Karpas-422 (cell line): ENCODE data around the gene APH1B. TPM values are rescaled to one million over a fixed set of nuclear protein-coding genes. Genes with fewer than 3 reads are reported as not detected.
"Not testable (repeated sequence)": the region's sequence is repeated elsewhere in the genome, so short reads cannot be mapped to it uniquely, and the experiment has no call there.

Source experiments
- DNase-seq: peaks from one replicate; pipeline ENCODE4 v3.0.0-alpha.2; 2015
- H2AFZ ChIP-seq: fragments of 200-600 bp; sonication (generic); 2 replicates; pipeline ENCODE4 v1.6.1; 2014; ENCODE audit warnings: antibody characterized with exemption, low read length, mixed read lengths
- H3K27ac ChIP-seq: fragments of 200-600 bp; sonication (generic); 2 replicates; pipeline ENCODE4 v1.5.1; 2014; ENCODE audit warnings: mild to moderate bottlenecking, low read length, moderate library complexity
- H3K27me3 ChIP-seq: fragments of 200-600 bp; sonication (generic); 2 replicates; pipeline ENCODE4 v1.6.1; 2014; ENCODE audit warnings: low read length, mixed read lengths
- H3K36me3 ChIP-seq: fragments of 200-600 bp; sonication (generic); 2 replicates; pipeline ENCODE4 v1.6.1; 2014; ENCODE audit warnings: low read length, mixed read lengths; ENCODE audit not compliant: insufficient read depth
- H3K4me1 ChIP-seq: fragments of 200-600 bp; sonication (generic); 2 replicates; pipeline ENCODE4 v1.6.1; 2014; ENCODE audit warnings: mild to moderate bottlenecking, low read length, mixed read lengths
- H3K4me2 ChIP-seq: fragments of 200-600 bp; sonication (generic); 2 replicates; pipeline ENCODE4 v1.6.1; 2014; ENCODE audit warnings: low read length, low read depth, mild to moderate bottlenecking; ENCODE audit not compliant: poor library complexity, severe bottlenecking
- H3K4me3 ChIP-seq: fragments of 200-600 bp; sonication (generic); 2 replicates; pipeline ENCODE4 v1.5.1; 2014; ENCODE audit warnings: mild to moderate bottlenecking, antibody characterized with exemption, low read length, mixed read lengths
- H3K79me2 ChIP-seq: fragments of 200-600 bp; sonication (generic); 2 replicates; pipeline ENCODE4 v1.6.1; 2014; ENCODE audit warnings: mild to moderate bottlenecking, low read length, mixed read lengths
- H3K9ac ChIP-seq: fragments of 200-600 bp; sonication (generic); 2 replicates; pipeline ENCODE4 v1.6.0; 2014; ENCODE audit warnings: low read length
- H3K9me2 ChIP-seq: fragments of 200-600 bp; sonication (generic), shearing (Covaris generic); replicated peaks from 2 replicates; pipeline ENCODE4 v1.6.0; 2014; ENCODE audit warnings: mild to moderate bottlenecking, low read length, moderate library complexity; ENCODE audit not compliant: insufficient read depth
- H3K9me3 ChIP-seq: fragments of 300-700, 200-600 bp; sonication (generic); 2 replicates; pipeline ENCODE4 v1.6.1; 2014; ENCODE audit warnings: low read length, mixed read lengths
- H4K20me1 ChIP-seq: fragments of 200-600 bp; sonication (generic); 2 replicates; pipeline ENCODE4 v1.6.1; 2014; ENCODE audit warnings: mild to moderate bottlenecking, antibody characterized with exemption, low read length, low read depth; ENCODE audit not compliant: insufficient read depth
- total RNA-seq: library from RNA; depleted of rRNA; stranded (reverse); fragments of >200 nt; shearing (Covaris generic); gene quantifications from 2 replicates; pipeline ENCODE4 v1.2.3, GENCODE V29; 2014; ENCODE audit warnings: low replicate concordance

APH1B gene
- total RNA-seq, 1 experiment from 2014 or later: 34.8 TPM

DNA sequence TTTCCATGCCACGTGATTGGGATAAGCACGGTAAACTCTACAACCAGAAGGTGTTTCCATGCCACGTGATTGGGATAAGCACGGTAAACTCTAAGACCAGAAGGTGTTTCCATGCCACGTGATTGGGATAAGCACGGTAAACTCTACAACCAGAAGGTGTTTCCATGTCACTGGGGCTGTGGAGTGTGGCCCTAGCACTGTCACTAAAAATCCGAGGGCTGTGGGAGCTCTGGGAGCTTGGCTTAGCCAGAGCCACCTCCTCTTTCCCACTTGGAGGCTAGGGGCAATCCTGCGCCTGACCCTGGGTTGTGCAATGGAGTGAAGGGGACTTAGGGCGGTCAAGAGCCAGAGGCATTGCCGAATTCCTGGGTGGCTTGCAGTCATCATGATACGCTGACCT is 43.6 kb downstream of the APH1B start:
- H3K27me3 ChIP-seq, H4K20me1 ChIP-seq, H3K9ac ChIP-seq, H3K4me1 ChIP-seq, H3K4me3 ChIP-seq, H3K36me3 ChIP-seq, DNase-seq, H3K79me2 ChIP-seq, H3K9me2 ChIP-seq, H2AFZ ChIP-seq, H3K4me2 ChIP-seq, H3K9me3 ChIP-seq, H3K27ac ChIP-seq: not testable (repeated sequence)

DNA sequence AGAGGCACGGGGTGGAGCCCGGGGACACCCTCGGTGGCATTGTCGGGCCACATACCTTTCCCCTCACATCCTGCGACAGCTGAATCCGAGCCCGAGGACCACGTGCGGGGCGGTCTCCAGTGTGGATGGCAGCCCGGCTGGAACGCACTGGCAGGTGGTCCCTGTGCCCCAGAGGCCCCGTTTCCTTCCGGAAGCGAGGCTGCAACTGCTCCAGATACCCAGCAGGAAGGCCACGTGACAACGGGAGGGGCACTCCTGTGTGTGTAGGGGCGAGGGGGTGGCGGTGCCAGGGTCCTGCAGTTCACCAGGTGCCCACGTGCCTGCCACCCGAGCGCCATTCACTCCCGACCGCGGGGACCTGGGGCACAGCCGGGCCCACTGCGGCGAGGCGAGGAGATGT is 44.1 kb downstream of the APH1B start:
- Histone ChIP-seq H3K9ac (no peak overlapping the region), H4K20me1 (no peaks in the 10 kb centered on the region), H2AFZ (no peak overlapping the region), H3K27me3 (no peaks in the 10 kb centered on the region), H3K9me2 (no peaks in the 10 kb centered on the region), H3K79me2 (no peaks in the 10 kb centered on the region), H3K27ac (no peak overlapping the region), H3K4me2 (no peak overlapping the region), H3K4me1 (no peaks in the 10 kb centered on the region), H3K4me3 (no peak overlapping the region), H3K9me3 (no peaks in the 10 kb centered on the region), H3K36me3 (no peaks in the 10 kb centered on the region)
- DNase-seq: no peak

DNA sequence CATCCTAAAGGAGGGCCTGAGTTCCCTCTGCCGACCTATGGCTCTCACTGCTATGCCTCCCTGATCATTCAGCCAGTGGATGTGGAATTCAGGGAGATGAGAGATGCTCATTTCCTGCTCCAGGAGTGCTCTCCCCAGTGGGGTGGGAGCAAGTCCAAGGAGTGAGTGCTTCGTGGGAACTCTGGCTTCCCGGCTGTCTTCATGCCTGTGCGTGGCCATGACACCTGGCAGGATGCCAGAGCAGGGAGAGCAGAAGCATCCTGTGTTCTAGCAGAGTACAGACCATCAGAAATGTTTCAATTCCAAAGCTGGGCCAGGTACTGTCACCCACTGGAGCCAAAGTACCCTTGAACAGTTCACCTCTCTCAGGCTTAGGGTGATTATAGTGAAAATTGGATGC is 45.1 kb downstream of the APH1B start:
- H3K9ac ChIP-seq: no peak overlapping the region
- H3K9me3 ChIP-seq: no peaks in the 10 kb centered on the region
- no peaks in the 10 kb centered on the region for H3K36me3 ChIP-seq
- H3K79me2 ChIP-seq: no peaks in the 10 kb centered on the region
- no peaks in the 10 kb centered on the region for H4K20me1 ChIP-seq
- H3K4me2 ChIP-seq: no peak overlapping the region
- H2AFZ ChIP-seq: no peak overlapping the region
- no peaks in the 10 kb centered on the region for H3K27me3 ChIP-seq
- H3K4me1 ChIP-seq: no peaks in the 10 kb centered on the region
- peak; percentile 39 for DNase-seq
- no peaks in the 10 kb centered on the region for H3K9me2 ChIP-seq
- H3K27ac ChIP-seq: no peak overlapping the region
- no peak overlapping the region for H3K4me3 ChIP-seq

DNA sequence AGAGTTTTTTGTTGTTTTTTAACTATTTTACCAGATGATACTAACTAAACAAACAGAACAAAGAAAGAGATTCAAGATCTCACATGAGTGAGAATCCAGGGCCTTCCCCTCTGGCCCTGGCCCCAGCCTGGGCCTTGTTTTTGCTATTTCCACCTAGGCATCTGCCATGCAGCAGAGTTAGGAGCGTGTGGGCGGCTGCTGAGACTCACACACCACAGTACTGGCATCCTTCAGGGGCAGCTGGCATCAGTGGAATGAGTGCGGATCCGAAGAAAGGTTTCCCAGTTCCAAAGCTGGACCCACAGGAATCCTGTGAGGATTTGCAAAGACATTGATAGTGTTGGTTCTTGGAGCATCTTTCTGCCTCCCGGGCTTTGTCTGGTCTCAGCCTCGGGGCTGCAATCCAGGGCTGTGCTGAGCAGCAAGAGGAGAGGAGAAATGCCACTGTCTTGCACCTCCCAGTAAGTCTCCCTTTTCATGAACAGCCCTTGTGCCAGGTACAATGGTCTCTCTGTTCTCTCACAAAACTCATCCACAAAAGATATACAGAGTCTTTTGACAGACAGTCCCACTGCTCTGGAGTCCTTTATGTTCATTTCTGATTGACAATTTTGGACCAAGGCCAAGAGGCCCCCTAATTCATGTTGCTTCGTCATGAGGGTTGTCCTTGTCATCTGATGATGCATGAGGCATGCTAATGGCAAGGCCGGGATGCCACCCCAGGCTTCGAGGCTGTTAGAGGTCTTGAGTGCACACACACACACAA is 46.6 kb downstream of the APH1B start:
- H3K4me3 ChIP-seq: no peak overlapping the region
- H3K9me3 ChIP-seq: no peaks in the 10 kb centered on the region
- DNase-seq: no peak
- H4K20me1 ChIP-seq: no peaks in the 10 kb centered on the region
- no peak overlapping the region for H3K27ac ChIP-seq
- no peaks in the 10 kb centered on the region for H3K27me3 ChIP-seq
- no peaks in the 10 kb centered on the region for H3K9me2 ChIP-seq
- H3K9ac ChIP-seq: no peak overlapping the region
- H3K36me3 ChIP-seq: no peaks in the 10 kb centered on the region
- no peaks in the 10 kb centered on the region for H3K79me2 ChIP-seq
- no peaks in the 10 kb centered on the region for H3K4me1 ChIP-seq
- H2AFZ ChIP-seq: no peak overlapping the region
- no peak overlapping the region for H3K4me2 ChIP-seq

DNA sequence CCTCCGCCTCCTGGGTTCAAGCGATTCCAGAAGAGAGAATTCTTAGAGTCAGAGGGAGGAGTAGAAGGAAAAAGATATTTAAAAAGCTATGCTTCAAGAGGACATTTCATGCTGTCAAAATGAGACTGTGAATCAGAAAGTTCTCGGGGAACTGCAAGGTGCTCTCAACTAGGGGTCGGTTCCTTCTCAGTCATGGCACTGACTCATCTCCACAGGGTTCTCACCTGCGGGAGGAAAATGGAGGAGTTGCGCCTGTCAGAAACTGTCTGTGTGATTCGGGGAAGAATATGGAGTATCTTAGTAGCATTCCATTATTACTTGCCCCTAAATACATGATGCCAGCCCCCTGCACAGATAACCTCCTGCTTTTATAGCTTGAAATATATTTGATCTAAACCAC is 47.4 kb downstream of the APH1B start:
- H3K9me2 ChIP-seq: no peaks in the 10 kb centered on the region
- H3K9ac ChIP-seq: no peak overlapping the region
- DNase-seq: no peak
- no peak overlapping the region for H3K4me2 ChIP-seq
- no peak overlapping the region for H2AFZ ChIP-seq
- H3K4me1 ChIP-seq: no peaks in the 10 kb centered on the region
- no peaks in the 10 kb centered on the region for H4K20me1 ChIP-seq
- H3K36me3 ChIP-seq: no peaks in the 10 kb centered on the region
- H3K79me2 ChIP-seq: no peaks in the 10 kb centered on the region
- H3K4me3 ChIP-seq: no peak overlapping the region
- no peaks in the 10 kb centered on the region for H3K9me3 ChIP-seq
- H3K27me3 ChIP-seq: no peaks in the 10 kb centered on the region
- H3K27ac ChIP-seq: no peak overlapping the region

DNA sequence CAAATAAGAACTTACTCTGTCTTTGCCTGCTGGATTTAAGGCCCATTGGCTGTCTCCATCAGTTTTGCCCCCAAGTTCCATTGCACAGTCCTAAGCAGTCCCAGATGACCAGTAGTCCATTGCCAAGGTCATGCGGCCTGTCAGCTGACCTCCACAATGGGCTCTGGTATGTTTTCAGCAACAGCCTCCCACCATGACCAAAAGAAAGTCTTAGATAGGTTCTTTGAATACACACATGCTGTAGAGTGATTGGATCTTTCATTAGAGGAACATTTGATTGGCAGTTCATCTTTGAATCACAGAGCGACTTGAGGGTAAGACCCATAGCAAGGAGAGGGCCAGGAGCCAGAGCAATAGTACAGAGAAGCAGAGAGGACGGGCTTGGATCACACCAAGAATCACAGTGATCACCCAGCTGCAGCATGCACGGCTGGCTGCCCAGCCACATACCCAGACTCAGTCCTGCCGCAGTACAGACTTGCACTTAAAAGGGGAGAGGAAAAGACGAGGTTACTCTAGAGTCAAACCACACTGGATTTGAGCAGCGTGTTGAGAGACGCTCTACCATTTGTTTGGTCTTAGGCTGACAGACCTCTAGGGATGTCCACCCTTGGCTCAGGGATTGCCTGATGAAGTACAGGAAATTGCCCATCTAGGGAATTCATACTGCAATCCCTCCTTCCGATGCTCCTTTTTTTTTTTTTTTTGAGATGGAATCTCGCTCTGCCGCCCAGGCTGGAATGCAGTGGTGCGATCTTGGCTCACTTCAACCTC is 50.4 kb downstream of the APH1B start:
- no peak overlapping the region for H3K4me3 ChIP-seq
- no peak overlapping the region for H3K4me2 ChIP-seq
- H3K79me2 ChIP-seq: no peaks in the 10 kb centered on the region
- no peak overlapping the region for H3K9ac ChIP-seq
- H3K9me3 ChIP-seq: no peaks in the 10 kb centered on the region
- H3K4me1 ChIP-seq: no peaks in the 10 kb centered on the region
- H3K27ac ChIP-seq: no peak overlapping the region
- H3K36me3 ChIP-seq: no peaks in the 10 kb centered on the region
- H2AFZ ChIP-seq: no peak overlapping the region
- no peaks in the 10 kb centered on the region for H3K9me2 ChIP-seq
- no peaks in the 10 kb centered on the region for H4K20me1 ChIP-seq
- no peak for DNase-seq
- no peaks in the 10 kb centered on the region for H3K27me3 ChIP-seq

DNA sequence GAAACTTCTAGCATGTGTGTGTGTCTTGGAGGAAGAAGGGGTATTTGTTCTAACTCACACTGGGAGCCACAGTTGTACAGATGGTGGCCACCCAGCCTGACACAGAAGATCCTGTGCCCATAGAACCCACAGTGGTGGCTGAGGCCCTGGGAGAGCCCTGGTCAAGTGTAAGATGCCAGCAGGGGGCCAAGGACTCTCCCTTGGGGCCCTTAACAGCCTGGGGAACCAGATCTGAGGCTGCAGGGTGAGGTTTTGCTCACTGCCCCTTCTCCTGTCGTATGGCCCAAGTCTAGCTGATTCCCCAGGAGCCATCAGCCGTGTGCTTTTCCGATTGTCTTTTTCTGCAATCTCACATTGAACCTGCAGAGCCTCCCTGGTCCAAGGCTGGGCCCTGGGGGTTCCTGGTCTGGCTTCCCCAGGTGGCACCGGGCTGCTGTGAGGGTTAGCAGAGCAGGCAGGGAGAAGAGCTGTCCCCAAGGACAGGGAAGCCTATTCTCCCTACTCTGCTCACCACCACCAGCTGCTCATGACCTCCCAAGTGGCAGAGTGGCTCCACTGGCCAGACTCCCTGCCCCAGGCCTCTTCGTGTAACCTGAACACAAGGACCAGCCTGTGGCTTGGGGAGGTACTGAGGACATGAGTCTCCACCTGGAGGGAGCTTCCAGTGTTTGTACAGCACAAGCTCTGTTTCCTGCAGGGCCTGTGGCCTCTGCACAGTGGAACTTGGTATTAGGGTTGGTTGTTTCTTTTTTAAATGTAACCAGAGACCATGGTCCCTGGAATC is 52.4 kb downstream of the APH1B start:
- no peak overlapping the region for H3K9ac ChIP-seq
- H3K9me2 ChIP-seq: no peaks in the 10 kb centered on the region
- no peak for DNase-seq

DNA sequence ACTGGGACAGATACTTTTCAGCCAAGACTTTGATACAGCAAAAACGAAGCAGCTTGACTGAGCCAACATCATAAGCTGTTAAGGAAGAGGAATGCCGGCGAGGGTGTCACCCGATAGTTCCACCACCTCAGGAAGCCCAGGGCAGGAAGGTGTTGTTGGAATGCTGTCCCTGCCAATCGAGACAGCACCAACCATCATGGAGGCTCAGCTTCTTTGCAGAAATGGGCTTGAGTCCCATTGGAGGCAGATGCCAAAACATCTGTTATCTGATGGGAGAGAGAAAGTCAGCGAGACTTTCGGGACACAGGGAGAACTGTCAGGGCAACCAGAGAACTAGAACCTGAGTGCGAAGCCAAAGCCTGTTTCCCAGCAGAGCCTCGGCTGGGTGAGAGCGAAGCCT is 53.5 kb downstream of the APH1B start:
- H3K36me3 ChIP-seq: no peaks in the 10 kb centered on the region
- no peak overlapping the region for H2AFZ ChIP-seq

More for the DNA sequence above, 52.4 kb downstream of the APH1B start:
- no peak overlapping the region for H2AFZ ChIP-seq
- no peaks in the 10 kb centered on the region for H3K27me3 ChIP-seq
- H3K27ac ChIP-seq: no peak overlapping the region
- H3K9me3 ChIP-seq: no peaks in the 10 kb centered on the region
- H3K79me2 ChIP-seq: no peaks in the 10 kb centered on the region
- H4K20me1 ChIP-seq: no peaks in the 10 kb centered on the region
- no peak overlapping the region for H3K4me3 ChIP-seq
- no peaks in the 10 kb centered on the region for H3K36me3 ChIP-seq
- no peak overlapping the region for H3K4me2 ChIP-seq
- H3K4me1 ChIP-seq: no peaks in the 10 kb centered on the region

More for the DNA sequence above, 53.5 kb downstream of the APH1B start:
- DNase-seq: no peak
- Histone ChIP-seq H4K20me1 (no peaks in the 10 kb centered on the region), H3K9me3 (no peaks in the 10 kb centered on the region), H3K27me3 (no peaks in the 10 kb centered on the region), H3K9me2 (no peaks in the 10 kb centered on the region), H3K9ac (no peak overlapping the region), H3K4me3 (no peak overlapping the region), H3K4me2 (no peak overlapping the region), H3K27ac (no peak overlapping the region), H3K79me2 (no peaks in the 10 kb centered on the region), H3K4me1 (no peaks in the 10 kb centered on the region)
